ENCODE results near the gene RAD21L1.

DNA sequence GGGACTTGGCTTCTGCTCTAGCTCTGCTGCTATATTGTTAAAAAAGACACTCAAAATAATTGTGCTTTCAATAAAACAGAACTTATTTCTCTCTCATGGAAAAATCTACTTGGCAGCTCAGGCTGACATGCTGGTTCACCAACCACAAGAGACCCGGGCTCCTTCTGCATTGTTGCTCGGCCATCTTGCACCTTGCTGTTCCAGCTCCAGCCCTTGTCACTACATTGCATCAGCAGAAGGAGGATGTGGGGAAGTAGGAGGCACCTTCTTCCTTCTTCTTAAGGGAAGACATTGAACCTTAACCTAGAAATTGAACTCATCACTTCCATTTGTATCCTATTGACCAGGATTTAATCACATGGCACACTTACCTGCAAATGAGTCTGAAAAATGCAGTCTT is 29.2 kb upstream of the RAD21L1 start:
- TF ChIP-seq, protein P1, sequence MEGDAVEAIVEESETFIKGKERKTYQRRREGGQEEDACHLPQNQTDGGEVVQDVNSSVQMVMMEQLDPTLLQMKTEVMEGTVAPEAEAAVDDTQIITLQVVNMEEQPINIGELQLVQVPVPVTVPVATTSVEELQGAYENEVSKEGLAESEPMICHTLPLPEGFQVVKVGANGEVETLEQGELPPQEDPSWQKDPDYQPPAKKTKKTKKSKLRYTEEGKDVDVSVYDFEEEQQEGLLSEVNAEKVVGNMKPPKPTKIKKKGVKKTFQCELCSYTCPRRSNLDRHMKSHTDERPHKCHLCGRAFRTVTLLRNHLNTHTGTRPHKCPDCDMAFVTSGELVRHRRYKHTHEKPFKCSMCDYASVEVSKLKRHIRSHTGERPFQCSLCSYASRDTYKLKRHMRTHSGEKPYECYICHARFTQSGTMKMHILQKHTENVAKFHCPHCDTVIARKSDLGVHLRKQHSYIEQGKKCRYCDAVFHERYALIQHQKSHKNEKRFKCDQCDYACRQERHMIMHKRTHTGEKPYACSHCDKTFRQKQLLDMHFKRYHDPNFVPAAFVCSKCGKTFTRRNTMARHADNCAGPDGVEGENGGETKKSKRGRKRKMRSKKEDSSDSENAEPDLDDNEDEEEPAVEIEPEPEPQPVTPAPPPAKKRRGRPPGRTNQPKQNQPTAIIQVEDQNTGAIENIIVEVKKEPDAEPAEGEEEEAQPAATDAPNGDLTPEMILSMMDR (IDR thresholded peaks at IDR 0.05), result no peak
- TF ChIP-seq EP300 (IDR thresholded peaks at IDR 0.05) (no peak), POLR2A (IDR thresholded peaks at IDR 0.05) (no peak)
